ENCODE data around the gene NOD2.

DNA sequence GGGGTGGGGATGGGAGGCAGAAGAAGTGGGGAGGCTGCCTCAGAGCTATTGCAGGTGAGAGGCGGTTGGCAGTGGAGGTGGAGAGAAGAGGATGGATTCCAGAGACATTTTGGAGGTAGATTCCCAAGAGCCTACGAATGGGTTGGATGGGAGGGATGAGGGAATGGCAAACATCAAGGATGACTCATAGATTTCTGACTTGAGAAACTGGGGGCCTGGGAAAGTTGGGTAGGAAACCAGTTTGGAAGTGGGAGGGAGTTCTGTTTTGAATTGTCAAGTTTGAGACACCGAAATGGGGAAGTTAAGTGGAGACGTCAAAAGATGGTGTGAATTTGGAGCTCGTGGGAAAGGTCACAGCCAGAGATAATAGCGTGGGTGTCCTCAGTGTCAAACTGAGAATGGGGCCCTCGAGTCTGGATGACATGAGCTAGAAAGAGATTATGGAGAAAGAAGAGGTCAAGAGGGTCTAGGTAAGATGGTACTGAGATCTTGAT lies 42.3 kb downstream of the NOD2 start:
- no peak for TF ChIP-seq POLR2AphosphoS5 (IDR thresholded peaks at IDR 0.05; ENCODE audit: low read depth, low read length)
- TF ChIP-seq TAF1 (IDR thresholded peaks at IDR 0.05; ENCODE audit: borderline replicate concordance, low read depth, low read length): no peak
- TF ChIP-seq POLR2A (IDR thresholded peaks at IDR 0.05; ENCODE audit: low read depth, low read length): no peak

Data from GM12892 (cell line).